IPS-18a (cell line): ENCODE data around the gene TASOR.
"Not testable (repeated sequence)": the region's sequence is repeated elsewhere in the genome, so short reads cannot be mapped to it uniquely, and the experiment has no call there.

Experiments used
- H3K27ac ChIP-seq: one replicate; pipeline ENCODE4 v1.5.1; 2013; ENCODE audit warnings: low read length
- H3K27me3 ChIP-seq: one replicate; pipeline ENCODE4 v1.6.1; 2013; ENCODE audit warnings: mild to moderate bottlenecking, low read length; ENCODE audit not compliant: control insufficient read depth, insufficient read depth
- H3K36me3 ChIP-seq: one replicate; pipeline ENCODE4 v1.6.1; 2013; ENCODE audit warnings: low read depth, low read length; ENCODE audit not compliant: control insufficient read depth
- H3K4me1 ChIP-seq: one replicate; pipeline ENCODE4 v1.6.1; 2013; ENCODE audit warnings: low read depth, low read length; ENCODE audit not compliant: control insufficient read depth
- H3K4me3 ChIP-seq: one replicate; pipeline ENCODE4 v1.5.1; 2013; ENCODE audit warnings: low read length
- H3K9ac ChIP-seq: one replicate; pipeline ENCODE4 v1.6.1; 2013; ENCODE audit warnings: mild to moderate bottlenecking, low read length, moderate library complexity
- H3K9me3 ChIP-seq: one replicate; pipeline ENCODE4 v1.6.1; 2013; ENCODE audit warnings: low read depth, low read length; ENCODE audit not compliant: control insufficient read depth

Gene TASOR

DNA sequence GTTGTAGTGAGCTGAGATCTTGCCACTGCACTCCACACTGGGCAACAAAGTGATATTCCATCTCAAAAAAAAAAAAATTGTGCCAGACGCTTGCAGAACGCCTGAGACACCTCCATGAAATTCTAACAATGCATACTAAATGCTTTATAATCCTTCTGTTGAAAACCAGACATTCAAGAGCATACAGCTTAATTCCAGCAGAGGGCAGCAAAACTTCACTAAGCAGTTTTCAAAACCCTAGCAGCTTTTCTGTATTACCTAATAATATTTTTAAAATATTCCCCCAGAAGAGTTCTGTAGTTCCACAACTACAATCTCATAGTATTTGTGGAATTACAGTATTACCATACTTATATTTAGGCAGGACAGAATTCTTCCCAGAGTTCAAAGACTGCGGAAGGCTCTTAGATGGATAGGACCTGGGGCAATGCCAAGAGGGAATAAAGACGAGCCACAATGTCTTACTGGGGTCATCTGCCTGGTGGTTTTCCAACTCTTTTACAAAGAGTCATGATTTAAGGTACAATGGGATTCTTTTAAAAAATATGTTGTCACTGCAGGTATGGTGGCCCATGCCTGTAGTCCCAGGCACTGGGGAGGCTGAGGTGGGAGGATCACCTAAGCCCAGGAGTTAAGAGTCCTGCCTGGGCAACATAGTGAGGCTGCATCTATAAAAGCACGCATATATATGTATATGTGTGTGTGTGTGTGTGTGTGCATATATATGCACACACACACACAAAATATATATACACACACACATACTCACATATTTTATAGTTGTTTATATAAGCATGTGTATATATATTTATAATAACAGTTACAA, 19.6 kb upstream of the TASOR start:
- no peak overlapping the region for H3K27ac ChIP-seq
- H3K4me3 ChIP-seq, result no peak overlapping the region
- no peaks in the 10 kb centered on the region for H3K4me1 ChIP-seq
- no peaks in the 10 kb centered on the region for H3K9me3 ChIP-seq
- H3K36me3 ChIP-seq, result no peaks in the 10 kb centered on the region
- H3K9ac ChIP-seq, result no peak overlapping the region
- H3K27me3 ChIP-seq, result no peaks in the 10 kb centered on the region

DNA sequence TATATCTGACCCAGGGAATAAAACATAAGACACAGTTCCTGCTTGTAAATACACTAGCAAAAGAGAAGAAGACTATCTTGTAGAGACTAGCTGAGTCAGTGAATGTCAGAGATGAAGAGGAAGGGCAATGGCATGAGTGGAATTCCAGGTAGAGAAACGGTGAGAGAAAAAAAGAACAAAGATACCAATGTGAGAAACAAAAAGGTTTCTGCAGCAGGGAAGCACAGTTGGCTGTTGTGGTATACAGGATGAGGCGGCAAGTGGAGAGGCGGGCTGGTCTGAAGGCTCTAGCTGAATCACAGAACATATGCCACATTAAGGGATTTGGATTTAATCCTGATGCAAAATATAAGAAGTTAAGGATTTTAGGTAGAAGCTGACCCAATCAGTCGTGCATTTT, 17.1 kb upstream of the TASOR start:
- Histone ChIP-seq H3K36me3 (no peaks in the 10 kb centered on the region), H3K4me3 (no peak overlapping the region), H3K9me3 (no peaks in the 10 kb centered on the region), H3K4me1 (no peaks in the 10 kb centered on the region), H3K27ac (no peak overlapping the region), H3K9ac (no peak overlapping the region), H3K27me3 (no peaks in the 10 kb centered on the region)

DNA sequence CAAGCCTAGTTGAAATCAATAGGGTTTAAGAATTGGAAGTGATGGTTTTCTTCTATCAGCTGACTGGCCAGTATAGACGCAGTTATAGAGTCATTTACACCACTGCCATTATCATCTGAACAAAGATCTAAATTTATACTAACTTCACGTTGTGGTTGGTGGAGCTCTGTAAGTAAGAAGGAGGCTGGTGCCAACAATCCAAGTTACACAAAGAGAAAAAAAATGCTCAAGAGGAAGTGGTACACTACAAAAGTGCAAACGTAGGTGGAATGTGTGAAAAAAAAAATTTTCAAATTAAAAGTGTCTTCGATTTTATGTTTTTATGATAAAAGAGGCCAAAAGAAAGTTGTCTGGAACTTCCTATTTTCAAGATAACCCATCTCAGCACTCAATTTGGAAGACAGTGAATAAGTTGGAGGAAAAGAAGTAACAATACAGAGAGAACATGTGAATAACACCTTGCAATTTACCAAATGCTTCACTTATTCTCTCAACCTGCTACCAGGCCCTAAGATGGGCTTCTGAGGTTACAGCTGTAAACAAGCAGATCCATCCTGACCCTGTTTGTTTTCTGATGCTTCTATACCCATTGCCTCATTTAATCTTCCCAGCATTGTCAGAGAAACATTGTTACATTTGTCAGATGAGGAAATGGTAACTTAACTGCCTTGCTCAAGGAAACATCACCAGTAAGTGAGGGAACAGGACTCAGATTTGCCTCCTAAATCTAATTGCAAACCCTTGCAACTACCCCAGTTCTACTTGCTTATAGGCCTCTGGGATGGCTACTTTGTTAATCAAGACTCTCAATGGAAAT, 12.0 kb upstream of the TASOR start:
- no peak overlapping the region for H3K27ac ChIP-seq
- H3K4me1 ChIP-seq, result no peaks in the 10 kb centered on the region
- H3K27me3 ChIP-seq, result no peaks in the 10 kb centered on the region
- no peaks in the 10 kb centered on the region for H3K9me3 ChIP-seq
- no peak overlapping the region for H3K9ac ChIP-seq
- no peaks in the 10 kb centered on the region for H3K36me3 ChIP-seq
- H3K4me3 ChIP-seq, result no peak overlapping the region

DNA sequence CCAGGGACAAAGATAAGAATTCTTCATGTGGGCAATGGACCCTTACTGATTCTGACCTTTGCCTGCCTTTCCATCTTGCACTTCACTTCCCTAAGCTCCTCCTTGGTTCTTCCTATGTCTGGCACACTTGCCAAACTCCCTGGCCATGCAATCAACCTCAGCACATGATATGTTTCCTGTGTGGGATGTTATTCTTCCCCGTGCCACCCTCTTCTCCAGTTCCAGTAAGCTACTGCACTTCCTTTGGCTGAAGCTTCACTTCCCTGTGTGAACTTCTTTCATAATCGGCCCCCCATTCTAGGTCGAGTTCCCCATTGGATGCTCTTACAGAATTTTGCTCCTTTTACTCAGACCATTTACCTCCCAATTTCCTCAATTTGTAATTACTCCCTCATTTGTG, 10.7 kb upstream of the TASOR start:
- Histone ChIP-seq H3K4me3 (no peak overlapping the region), H3K27me3 (no peaks in the 10 kb centered on the region), H3K9ac (no peak overlapping the region), H3K36me3 (no peaks in the 10 kb centered on the region), H3K9me3 (no peaks in the 10 kb centered on the region), H3K4me1 (no peaks in the 10 kb centered on the region), H3K27ac (no peak overlapping the region)

DNA sequence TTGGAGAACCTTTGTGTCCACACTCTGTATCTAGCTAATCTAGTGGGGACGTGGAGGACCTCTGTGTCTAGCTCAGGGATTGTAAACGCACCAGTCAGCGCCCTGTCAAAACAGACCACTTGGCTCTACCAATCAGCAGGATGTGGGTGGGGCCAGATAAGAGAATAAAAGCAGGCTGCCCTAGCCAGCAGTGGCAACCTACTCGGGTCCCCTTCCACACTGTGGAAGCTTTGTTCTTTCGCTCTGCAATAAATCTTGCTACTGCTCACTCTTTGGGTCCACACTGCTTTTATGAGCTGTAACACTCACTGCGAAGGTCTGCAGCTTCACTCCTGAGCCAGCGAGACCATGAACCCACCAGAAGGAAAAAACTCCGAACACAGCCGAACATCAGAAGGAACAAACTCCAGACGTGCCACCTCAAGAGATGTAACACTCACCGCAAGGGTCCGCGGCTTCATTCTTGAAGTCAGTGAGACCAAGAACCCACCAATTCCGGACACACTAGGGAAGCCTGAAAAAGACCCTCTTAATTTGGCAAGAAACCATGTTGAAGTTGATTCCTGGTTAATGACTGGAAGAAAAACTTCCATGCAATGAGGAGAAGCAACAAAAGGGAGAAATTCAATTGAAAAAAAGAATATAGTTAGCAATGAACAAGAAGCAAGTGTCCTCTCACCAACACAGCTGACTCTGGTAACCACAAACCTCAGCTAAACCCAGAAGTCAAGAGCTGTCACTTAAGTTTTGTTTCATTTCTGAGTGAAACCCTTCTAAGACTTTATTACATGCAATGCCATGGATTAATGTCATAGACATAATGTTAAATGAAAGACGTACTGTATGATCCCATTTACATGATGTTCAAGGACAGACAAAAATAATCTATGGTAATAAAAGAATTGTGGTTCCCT, 9.7 kb upstream of the TASOR start:
- H3K4me3 ChIP-seq, result not testable (repeated sequence)

DNA sequence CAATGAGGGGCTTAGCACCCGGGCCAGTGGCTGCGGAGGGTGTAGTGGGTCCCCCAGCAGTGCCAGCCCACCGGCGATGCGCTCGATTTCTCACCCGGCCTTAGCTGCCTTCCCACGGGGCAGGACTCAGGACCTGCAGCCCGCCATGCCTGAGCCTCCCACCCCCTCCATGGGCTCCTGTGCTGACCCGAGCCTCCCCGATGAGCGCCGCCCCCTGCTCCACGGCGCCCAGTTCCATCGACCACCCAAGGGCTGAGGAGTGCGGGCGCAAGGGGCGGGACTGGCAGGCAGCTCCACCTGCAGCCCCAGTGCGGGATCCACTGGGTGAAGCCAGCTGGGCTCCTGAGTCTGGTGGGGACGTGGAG, 8.9 kb upstream of the TASOR start:
- H3K4me3 ChIP-seq, H3K9me3 ChIP-seq, H3K27me3 ChIP-seq, H3K4me1 ChIP-seq, H3K27ac ChIP-seq, H3K9ac ChIP-seq, H3K36me3 ChIP-seq: not testable (repeated sequence)

More for the DNA sequence above, 9.7 kb upstream of the TASOR start:
- H3K4me1 ChIP-seq, H3K9me3 ChIP-seq, H3K36me3 ChIP-seq, H3K9ac ChIP-seq, H3K27ac ChIP-seq, H3K27me3 ChIP-seq: not testable (repeated sequence)

DNA sequence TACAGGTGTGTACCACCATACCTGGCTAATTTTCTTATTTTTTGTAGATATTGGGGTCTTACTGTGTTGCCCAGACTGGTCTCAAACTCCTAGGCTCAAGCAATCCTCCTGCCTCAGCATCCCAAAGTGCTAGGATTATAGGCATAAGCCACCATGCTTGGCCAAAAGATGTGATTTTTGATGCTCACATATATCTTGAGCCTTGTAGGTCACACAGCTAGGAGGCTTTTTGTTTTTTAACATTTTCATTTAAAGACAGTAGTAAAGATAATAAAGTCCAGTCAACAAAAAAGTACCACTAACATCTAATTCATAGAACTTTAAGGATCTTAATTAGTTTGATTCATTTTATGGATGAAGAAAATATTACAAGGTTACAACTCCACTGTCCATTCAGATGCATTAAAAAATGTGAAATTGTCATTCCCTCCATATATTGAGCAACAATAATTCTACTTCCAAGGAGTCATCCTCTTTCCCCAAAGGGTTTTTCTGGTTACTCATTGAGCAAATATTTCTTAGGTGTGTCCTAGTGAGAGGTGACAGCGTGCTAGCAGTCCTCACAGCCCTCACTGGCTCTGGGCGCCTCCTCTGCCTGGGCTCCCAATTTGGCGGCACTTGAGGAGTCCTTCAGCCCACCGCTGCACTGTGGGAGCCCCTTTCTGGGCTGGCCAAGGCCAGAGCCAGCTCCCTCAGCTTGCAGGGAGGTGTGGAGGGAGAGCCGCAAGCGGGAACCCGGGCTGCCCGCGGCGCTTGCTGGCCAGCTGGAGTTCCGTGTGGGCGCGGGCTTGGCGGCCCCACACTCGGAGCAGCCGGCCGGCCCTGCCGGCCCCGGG, 8.3 kb upstream of the TASOR start:
- Histone ChIP-seq H3K27ac (no peak overlapping the region), H3K4me1 (no peaks in the 10 kb centered on the region), H3K36me3 (no peaks in the 10 kb centered on the region), H3K4me3 (no peak overlapping the region), H3K9me3 (no peaks in the 10 kb centered on the region), H3K9ac (no peak overlapping the region), H3K27me3 (no peaks in the 10 kb centered on the region)

DNA sequence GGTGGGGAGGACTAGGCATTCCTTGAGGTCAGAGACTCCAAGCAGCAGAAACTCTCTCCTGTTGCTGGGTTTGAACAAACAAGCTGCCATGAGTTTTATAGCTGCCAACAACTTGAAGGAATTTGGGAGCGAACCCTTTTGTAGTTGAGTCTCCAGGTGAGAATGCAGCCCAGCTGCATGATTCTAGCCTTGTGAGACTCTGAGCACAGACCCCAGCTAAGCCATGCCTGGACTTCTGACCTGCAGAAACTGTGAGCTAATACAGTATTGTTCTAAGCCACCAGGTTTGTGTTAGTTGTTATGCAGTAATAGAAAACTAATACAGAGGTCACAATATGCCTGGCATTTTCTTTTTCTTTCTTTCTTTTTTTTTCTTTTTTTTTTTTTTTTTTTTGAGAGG, 6.2 kb upstream of the TASOR start:
- no peaks in the 10 kb centered on the region for H3K36me3 ChIP-seq
- no peaks in the 10 kb centered on the region for H3K4me1 ChIP-seq
- no peak overlapping the region for H3K27ac ChIP-seq
- no peaks in the 10 kb centered on the region for H3K9me3 ChIP-seq
- no peak overlapping the region for H3K4me3 ChIP-seq
- H3K9ac ChIP-seq, result no peak overlapping the region
- peaks cover 16% of the 10 kb centered on the region for H3K27me3 ChIP-seq

DNA sequence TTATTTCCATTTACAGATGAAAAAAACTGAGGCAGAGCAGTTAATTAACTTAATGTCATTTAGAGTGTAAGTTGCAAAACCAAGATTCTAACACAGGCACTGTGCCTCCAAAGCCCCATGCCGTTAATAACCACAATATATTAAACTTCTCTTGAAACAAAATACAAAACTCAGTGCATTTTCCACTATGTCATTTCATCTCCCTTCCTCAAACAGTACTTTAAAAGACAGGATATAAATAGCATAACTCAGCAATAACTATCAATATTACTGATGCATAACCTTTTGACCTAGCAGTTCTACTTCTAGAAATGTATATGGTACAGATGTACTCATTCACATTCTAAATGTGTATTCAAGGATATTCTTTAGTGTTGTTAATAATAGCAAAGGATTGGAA, 5.1 kb upstream of the TASOR start:
- H3K4me1 ChIP-seq, result no peaks in the 10 kb centered on the region
- no peak overlapping the region for H3K27ac ChIP-seq
- H3K4me3 ChIP-seq, result no peak overlapping the region
- H3K36me3 ChIP-seq, result no peaks in the 10 kb centered on the region
- H3K27me3 ChIP-seq, result peaks cover 26% of the 10 kb centered on the region
- H3K9ac ChIP-seq, result no peak overlapping the region
- H3K9me3 ChIP-seq, result peaks cover 5% of the 10 kb centered on the region

DNA sequence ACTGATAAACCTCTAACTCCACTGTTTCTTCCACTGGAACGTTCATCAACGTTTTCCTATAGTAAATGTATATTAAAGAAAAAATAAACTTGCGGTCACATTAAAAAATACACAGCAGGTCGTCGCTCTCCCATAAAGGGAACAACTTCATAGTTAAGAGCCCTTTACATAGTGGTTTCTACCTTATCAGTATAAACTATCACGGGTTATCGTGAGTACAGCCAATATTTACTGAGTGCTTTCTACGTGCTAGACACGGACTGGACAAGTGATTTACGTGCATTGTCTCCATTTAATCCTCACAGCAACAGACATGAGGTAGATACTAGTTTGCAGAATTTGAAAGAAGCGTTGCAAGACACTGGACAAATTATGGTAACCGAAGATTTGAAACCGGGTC, 964 bp upstream of the TASOR start:
- peaks cover 16% of the 10 kb centered on the region for H3K4me1 ChIP-seq
- H3K9me3 ChIP-seq, result peaks cover 5% of the 10 kb centered on the region
- no peak overlapping the region for H3K4me3 ChIP-seq
- no peak overlapping the region for H3K9ac ChIP-seq
- H3K27ac ChIP-seq, result no peak overlapping the region
- H3K36me3 ChIP-seq, result no peaks in the 10 kb centered on the region
- H3K27me3 ChIP-seq, result peaks cover 26% of the 10 kb centered on the region
